ENCODE measurements around the gene BMPR1A. TPM values are rescaled to one million over a fixed set of nuclear protein-coding genes. Genes with fewer than 3 reads are reported as not detected.
"Not testable (repeated sequence)": the region's sequence is repeated elsewhere in the genome, so short reads cannot be mapped to it uniquely, and the experiment has no call there.

Gene BMPR1A
- polyA plus RNA-seq, 1 donor: 84.9 TPM

- no peak for DNase-seq
These were observed 181.8 kb downstream of the BMPR1A start for GRCh38 chr10:86938260-86938659.

- not testable (repeated sequence) for DNase-seq
These were observed 183.7 kb downstream of the BMPR1A start for GRCh38 chr10:86940076-86940475.

GRCh38 chr10:86940677-86941076, 184.3 kb downstream of the BMPR1A start:
- DNase-seq: no peak

- no peak for DNase-seq
These were observed 185.0 kb downstream of the BMPR1A start for GRCh38 chr10:86941426-86941825.

GRCh38 chr10:86941991-86942421, 185.6 kb downstream of the BMPR1A start:
- DNase-seq: no peak

GRCh38 chr10:86942441-86943315, 186.3 kb downstream of the BMPR1A start:
- no peak for DNase-seq

- no peak for DNase-seq
These were observed 187.1 kb downstream of the BMPR1A start for GRCh38 chr10:86943316-86944030.

GRCh38 chr10:86944031-86944419, 187.6 kb downstream of the BMPR1A start:
- DNase-seq: no peak

GRCh38 chr10:86944471-86944870, 188.1 kb downstream of the BMPR1A start:
- DNase-seq: no peak

GRCh38 chr10:86944907-86945306, 188.5 kb downstream of the BMPR1A start:
- DNase-seq: no peak

GRCh38 chr10:86945361-86946212, 189.2 kb downstream of the BMPR1A start:
- DNase-seq: no peak

GRCh38 chr10:86946213-86947155, 190.1 kb downstream of the BMPR1A start:
- no peak for DNase-seq

- DNase-seq: not testable (repeated sequence)
These were observed 191.4 kb downstream of the BMPR1A start for GRCh38 chr10:86947806-86948205.

- DNase-seq: no peak
These were observed 193.9 kb downstream of the BMPR1A start for GRCh38 chr10:86950349-86950748.

GRCh38 chr10:86951184-86951761, 194.9 kb downstream of the BMPR1A start:
- no peak for DNase-seq

GRCh38 chr10:86952106-86952505, 195.7 kb downstream of the BMPR1A start:
- no peak for DNase-seq

- DNase-seq: not testable (repeated sequence)
These were observed 196.3 kb downstream of the BMPR1A start for GRCh38 chr10:86952697-86953096.

GRCh38 chr10:86953747-86954680, 197.6 kb downstream of the BMPR1A start:
- peak; percentile 68 for DNase-seq

GRCh38 chr10:86954681-86955500, 198.5 kb downstream of the BMPR1A start:
- no peak for DNase-seq
